Activated CD4-positive, alpha-beta T cell treated with anti-CD3 and anti-CD28 coated beads for 48 hours (primary cell): Measurements from ENCODE around the gene YJEFN3.

Source experiments
- DNase-seq: peaks from one replicate; pipeline ENCODE4 v3.0.0-alpha.2; 2020

Gene YJEFN3

GRCh38 chr19:19558055-19558454 is 29.3 kb downstream of the YJEFN3 start:
- DNase-seq, result no peak

- DNase-seq, result no peak
Observed at GRCh38 chr19:19558636-19559035, 29.9 kb downstream of the YJEFN3 start.

GRCh38 chr19:19559931-19560330 is 31.2 kb downstream of the YJEFN3 start:
- DNase-seq, result no peak

- DNase-seq, result no peak
Observed at GRCh38 chr19:19561946-19562664, 33.4 kb downstream of the YJEFN3 start.

- DNase-seq, result peak; percentile 41
Observed at GRCh38 chr19:19562665-19563347, 34.1 kb downstream of the YJEFN3 start.

- DNase-seq, result no peak
Observed at GRCh38 chr19:19563348-19563848, 34.7 kb downstream of the YJEFN3 start.

- DNase-seq, result no peak
Observed at GRCh38 chr19:19566306-19566705, 37.6 kb downstream of the YJEFN3 start.

GRCh38 chr19:19567391-19567790 is 38.7 kb downstream of the YJEFN3 start:
- no peak for DNase-seq

GRCh38 chr19:19568802-19569756 is 40.4 kb downstream of the YJEFN3 start:
- peak; percentile 24 for DNase-seq

GRCh38 chr19:19570571-19570970 is 41.9 kb downstream of the YJEFN3 start:
- DNase-seq, result no peak

- DNase-seq, result no peak
Observed at GRCh38 chr19:19571071-19571786, 42.5 kb downstream of the YJEFN3 start.

- DNase-seq, result no peak
Observed at GRCh38 chr19:19575411-19575810, 46.7 kb downstream of the YJEFN3 start.

- DNase-seq, result no peak
Observed at GRCh38 chr19:19578252-19578651, 49.5 kb downstream of the YJEFN3 start.

- no peak for DNase-seq
Observed at GRCh38 chr19:19579533-19580361, 51.0 kb downstream of the YJEFN3 start.

- no peak for DNase-seq
Observed at GRCh38 chr19:19580418-19580817, 51.7 kb downstream of the YJEFN3 start.

- no peak for DNase-seq
Observed at GRCh38 chr19:19581391-19581790, 52.7 kb downstream of the YJEFN3 start.

GRCh38 chr19:19582471-19582870 is 53.8 kb downstream of the YJEFN3 start:
- DNase-seq, result no peak

GRCh38 chr19:19584356-19584755 is 55.6 kb downstream of the YJEFN3 start:
- DNase-seq, result no peak
